ENCODE measurements around the gene MC1R.
"Not testable (repeated sequence)": the region's sequence is repeated elsewhere in the genome, so short reads cannot be mapped to it uniquely, and the experiment has no call there.

MC1R gene

DNA sequence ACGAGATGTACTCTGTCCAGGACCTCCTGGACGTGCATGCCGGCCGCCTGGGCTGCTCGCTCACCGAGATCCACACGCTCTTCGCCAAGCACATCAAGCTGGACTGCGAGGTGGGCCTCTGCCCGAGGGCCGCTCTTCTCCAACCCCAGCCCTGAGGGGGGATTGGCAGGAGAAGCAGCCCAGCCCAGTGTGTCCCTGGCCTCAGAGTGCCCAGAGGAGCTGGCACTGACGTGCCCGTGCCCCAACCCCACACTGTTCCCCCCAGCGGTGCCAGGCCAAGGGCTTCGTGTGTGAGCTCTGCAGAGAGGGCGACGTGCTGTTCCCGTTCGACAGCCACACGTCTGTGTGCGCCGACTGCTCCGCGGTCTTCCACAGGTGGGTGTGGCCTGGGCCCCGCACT lies 45.5 kb downstream of the MC1R start:
- DNase-seq = no peak

DNA sequence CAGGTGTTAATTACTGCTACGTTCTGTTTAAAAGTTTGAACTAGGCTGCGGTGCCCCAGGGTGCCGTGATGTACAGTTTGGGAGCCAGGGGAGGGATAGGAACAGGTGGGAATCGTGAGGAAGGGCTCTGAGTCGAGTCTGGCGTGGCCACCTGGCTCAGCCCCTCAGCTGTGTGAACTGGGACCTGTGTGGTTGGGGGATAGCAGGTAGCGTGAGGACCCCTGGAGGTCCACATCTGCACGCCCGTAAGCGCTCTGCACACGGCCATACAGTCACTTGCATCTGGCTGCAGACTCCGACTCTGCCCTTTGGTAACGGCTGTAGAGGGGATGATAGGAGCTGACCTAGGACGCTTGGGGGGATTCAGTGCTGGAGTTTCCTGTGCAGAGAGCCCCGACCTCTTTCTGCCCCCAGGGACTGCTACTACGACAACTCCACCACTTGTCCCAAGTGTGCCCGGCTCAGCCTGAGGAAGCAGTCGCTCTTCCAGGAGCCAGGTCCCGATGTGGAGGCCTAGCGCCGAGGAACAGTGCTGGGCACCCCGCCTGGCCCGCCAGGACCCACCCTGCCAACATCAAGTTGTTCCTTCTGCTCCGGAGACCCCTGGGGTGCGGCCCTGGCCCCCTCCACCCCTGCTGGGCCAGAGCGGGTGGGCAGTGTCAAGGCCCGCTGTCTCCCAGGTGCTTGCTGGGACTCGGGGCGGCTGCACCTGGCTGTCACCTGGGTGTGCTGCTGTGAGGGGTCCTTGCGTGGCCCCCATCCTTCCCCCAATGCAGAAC lies 47.0 kb downstream of the MC1R start:
- no peak for DNase-seq

DNA sequence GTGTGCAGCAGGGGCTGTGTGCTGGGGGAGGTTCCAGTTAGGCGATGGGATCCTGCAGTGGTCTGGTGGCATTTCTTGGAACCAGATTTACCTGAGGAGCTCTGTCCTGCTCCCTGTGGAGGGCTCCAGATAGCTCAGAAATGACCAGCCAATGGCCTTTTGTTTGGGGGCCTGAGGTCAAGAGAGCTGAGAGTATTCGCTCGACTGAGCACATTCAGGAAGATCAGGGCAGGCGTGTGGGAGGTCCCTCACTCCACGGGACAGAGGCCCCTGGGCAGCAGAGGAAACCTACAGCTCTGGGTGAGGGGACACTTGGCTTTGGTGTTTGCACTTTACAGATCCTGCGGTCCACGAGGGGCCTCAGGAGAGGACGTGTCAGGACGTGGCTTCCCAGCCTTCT lies 48.1 kb downstream of the MC1R start:
- DNase-seq = no peak

DNA sequence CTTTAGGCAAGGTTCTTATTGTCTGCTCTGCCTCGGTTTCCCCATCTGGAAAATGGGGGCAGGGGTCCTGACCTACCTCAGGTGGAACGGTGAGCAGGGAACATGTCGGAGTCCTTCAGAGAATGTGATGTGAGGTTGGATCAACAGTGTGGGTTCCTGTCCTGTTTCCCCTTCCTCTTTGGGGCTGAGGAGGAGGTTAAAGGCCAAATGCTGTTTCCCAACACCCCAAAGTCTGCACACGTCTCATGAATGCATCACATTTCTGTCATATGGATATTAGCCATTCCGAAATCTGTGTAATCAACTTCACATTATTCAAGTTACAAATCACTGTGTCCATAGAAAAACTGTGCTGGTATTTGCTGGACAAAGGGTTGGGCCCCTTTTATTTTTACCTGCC lies 48.8 kb downstream of the MC1R start:
- DNase-seq = not testable (repeated sequence)

DNA sequence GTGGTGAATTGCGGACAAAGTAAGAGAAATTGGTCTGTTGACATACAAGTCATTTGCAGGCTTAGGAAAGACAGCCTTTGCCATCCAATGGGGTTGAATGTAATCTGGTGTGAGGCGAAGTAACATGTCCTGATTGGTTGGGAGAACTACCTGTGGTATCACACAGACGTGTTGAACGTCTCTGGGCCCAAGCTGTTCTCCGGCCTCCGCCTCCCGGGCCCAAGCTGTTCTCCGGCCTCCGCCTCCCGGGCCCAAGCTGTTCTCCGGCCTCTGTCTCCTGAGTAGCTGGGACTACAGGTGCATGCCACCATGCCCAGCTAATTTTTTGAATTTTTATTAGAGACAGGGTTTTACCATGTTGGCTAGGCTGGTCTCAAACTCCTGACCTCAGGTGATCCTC lies 49.4 kb downstream of the MC1R start:
- not testable (repeated sequence) for DNase-seq

DNA sequence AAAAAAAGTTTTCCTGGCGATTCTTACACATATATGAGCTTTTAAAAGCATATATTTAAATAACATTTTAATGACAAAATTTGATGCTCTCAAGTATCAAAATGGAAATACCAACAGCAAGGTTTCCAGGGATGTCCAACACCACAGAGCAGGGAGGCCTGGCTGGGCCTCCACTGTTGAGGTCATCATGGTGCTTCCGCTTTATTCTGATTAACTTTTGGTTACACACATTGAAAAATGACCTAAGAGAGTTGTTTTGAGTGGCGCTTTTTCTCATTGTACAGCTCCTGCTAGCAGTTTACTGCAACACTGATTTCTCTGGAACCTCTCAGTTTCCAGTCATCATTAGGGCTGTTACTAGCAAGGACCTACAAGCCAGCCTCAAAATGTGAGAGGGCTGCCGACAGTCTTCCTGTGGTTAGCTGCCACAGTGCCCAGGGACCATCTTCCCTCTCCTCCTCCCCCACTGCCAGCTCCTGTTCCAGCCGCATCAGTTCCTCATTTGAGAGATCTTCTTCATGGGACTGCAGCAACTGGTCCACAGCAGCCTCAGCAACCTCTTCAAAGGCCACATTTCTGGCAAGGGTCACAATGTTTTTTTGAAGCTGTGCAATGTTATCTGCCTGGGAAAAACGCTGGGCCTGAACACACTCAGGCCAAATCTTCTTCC lies 51.2 kb downstream of the MC1R start:
- DNase-seq = no peak
